SK-N-MC (cell line): ENCODE results near the gene SH3D19.
"Not testable (repeated sequence)": the region's sequence is repeated elsewhere in the genome, so short reads cannot be mapped to it uniquely, and the experiment has no call there.

Source experiments
- DNase-seq: peaks from one replicate; pipeline ENCODE4 v3.0.0-alpha.2; 2011; ENCODE audit warnings: low read depth, low spot score
- H3K27ac ChIP-seq: fragments of 200-600 bp; sonication (generic); 2 replicates; pipeline ENCODE4 v1.5.1; 2016; ENCODE audit warnings: mixed run types
- H3K36me3 ChIP-seq: fragments of 200-600 bp; sonication (generic); 2 replicates; pipeline ENCODE4 v1.6.1; 2017; ENCODE audit warnings: antibody characterized with exemption, low read length, mixed read lengths; ENCODE audit not compliant: insufficient read depth
- H3K4me3 ChIP-seq: fragments of 200-600 bp; sonication (generic); 2 replicates; pipeline ENCODE4 v1.5.1; 2016
- H3K9ac ChIP-seq: fragments of 200-600 bp; sonication (generic); 2 replicates; pipeline ENCODE4 v1.8.0; 2017; ENCODE audit warnings: mixed run types, mixed read lengths; ENCODE audit not compliant: insufficient read length
- H3K9me3 ChIP-seq: fragments of 200-600 bp; sonication (generic); 2 replicates; pipeline ENCODE4 v1.6.1; 2017; ENCODE audit warnings: low read depth, mild to moderate bottlenecking, antibody characterized with exemption, low read length, moderate library complexity, mixed read lengths
- EZH2 ChIP-seq: fragments of 200-600 bp; sonication (generic); IDR thresholded peaks from one replicate; pipeline ENCODE4 v1.6.1; 2017; ENCODE audit warnings: antibody characterized with exemption
- FOXP2 ChIP-seq: optimal IDR thresholded peaks from 2 replicates; pipeline ENCODE3; 2011; ENCODE audit warnings: mild to moderate bottlenecking, moderate library complexity; ENCODE audit not compliant: insufficient read depth; ENCODE audit errors: extremely low read length, control extremely low read depth
- POLR2AphosphoS5 ChIP-seq: IDR thresholded peaks from 2 replicates; pipeline ENCODE4 v1.6.1; 2012; ENCODE audit warnings: mild to moderate bottlenecking, low read depth, low read length, borderline replicate concordance

The SH3D19 gene

GRCh38 chr4:151251603-151252304, 73.7 kb downstream of the SH3D19 start:
- no peak for TF ChIP-seq FOXP2
- TF ChIP-seq EZH2: no peak
- TF ChIP-seq POLR2AphosphoS5: no peak
- no peak overlapping the region for H3K9ac ChIP-seq
- no peak for DNase-seq
- no peaks in the 10 kb centered on the region for H3K9me3 ChIP-seq
- H3K4me3 ChIP-seq: no peak overlapping the region
- no peaks in the 10 kb centered on the region for H3K36me3 ChIP-seq
- no peak overlapping the region for H3K27ac ChIP-seq

DNA sequence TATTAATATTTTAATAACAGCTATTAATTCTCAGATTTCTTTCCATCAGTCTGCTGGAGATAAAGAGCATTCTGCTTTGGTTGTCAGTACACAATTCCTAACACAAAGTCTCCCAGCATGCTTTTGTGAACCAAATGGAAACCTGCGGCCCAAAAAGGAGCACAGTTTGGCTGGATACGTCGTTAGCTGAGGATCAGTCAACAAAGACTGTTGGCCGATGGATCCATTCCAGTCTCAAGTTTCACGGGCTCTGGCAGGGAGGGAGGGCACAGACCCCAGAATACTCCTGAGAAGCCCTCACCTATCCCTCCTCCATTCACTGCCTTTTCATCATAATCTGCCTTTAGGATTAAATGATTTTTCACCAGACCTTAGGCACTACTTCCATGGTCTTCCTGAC, 74.7 kb downstream of the SH3D19 start:
- Histone ChIP-seq H3K4me3 (no peak overlapping the region), H3K36me3 (no peaks in the 10 kb centered on the region), H3K27ac (no peak overlapping the region), H3K9ac (no peak overlapping the region), H3K9me3 (no peaks in the 10 kb centered on the region)
- DNase-seq: no peak
- no peak for TF ChIP-seq EZH2
- TF ChIP-seq FOXP2: no peak
- no peak for TF ChIP-seq POLR2AphosphoS5

DNA sequence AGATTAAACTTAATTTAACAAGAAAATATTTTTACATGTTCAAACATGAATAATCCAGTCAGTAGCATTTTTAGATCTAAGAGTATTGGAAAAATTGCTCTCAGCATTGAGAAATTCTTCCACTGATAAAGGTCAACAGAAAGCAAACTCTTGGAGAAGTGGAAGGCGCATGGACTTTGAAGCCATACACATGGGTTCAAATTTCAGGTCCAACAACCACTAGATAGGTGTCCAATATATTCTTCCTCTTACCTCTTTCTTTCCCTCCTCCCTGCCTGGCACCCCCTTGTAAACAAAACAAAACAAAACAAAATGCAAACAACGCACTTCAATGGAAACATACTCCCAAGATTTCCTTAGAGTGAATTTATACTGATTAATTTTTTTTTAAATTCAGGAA, 76.9 kb downstream of the SH3D19 start:
- H3K9me3 ChIP-seq: no peaks in the 10 kb centered on the region
- no peak overlapping the region for H3K4me3 ChIP-seq
- no peak overlapping the region for H3K27ac ChIP-seq
- no peaks in the 10 kb centered on the region for H3K36me3 ChIP-seq
- TF ChIP-seq FOXP2: no peak
- TF ChIP-seq EZH2: no peak
- no peak for TF ChIP-seq POLR2AphosphoS5
- DNase-seq: no peak
- no peak overlapping the region for H3K9ac ChIP-seq

GRCh38 chr4:151247395-151247794, 78.0 kb downstream of the SH3D19 start:
- no peaks in the 10 kb centered on the region for H3K36me3 ChIP-seq
- no peak overlapping the region for H3K27ac ChIP-seq
- no peaks in the 10 kb centered on the region for H3K9me3 ChIP-seq
- no peak overlapping the region for H3K4me3 ChIP-seq
- H3K9ac ChIP-seq: no peak overlapping the region
- TF ChIP-seq POLR2AphosphoS5 (no peak), EZH2 (no peak), FOXP2 (no peak)
- no peak for DNase-seq

GRCh38 chr4:151246742-151247141, 78.7 kb downstream of the SH3D19 start:
- Histone ChIP-seq H3K36me3 (no peaks in the 10 kb centered on the region), H3K9ac (no peak overlapping the region), H3K27ac (no peak overlapping the region), H3K9me3 (no peaks in the 10 kb centered on the region), H3K4me3 (no peak overlapping the region)
- TF ChIP-seq POLR2AphosphoS5: no peak
- TF ChIP-seq EZH2: no peak
- TF ChIP-seq FOXP2: no peak
- no peak for DNase-seq

DNA sequence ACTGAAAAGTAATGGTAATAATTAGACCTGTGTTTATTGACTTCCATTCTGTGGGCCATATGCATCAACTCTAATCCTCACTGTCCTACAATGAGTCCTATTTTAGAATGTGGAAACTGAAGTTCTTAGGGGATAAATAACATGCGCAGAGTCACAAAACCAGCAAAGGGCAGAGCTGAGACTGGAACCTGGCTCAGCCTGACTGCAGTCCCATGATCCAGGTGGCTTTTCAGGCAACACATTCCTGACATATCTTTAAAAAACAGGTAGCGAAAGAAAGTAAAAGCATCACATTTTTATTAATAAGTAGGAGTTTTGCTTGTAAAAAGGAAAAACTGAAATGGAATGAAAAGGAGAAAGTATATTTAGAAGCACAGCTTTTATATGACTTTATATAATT, 83.1 kb downstream of the SH3D19 start:
- Histone ChIP-seq H3K9me3 (no peaks in the 10 kb centered on the region), H3K27ac (no peak overlapping the region), H3K36me3 (no peaks in the 10 kb centered on the region), H3K4me3 (no peak overlapping the region), H3K9ac (no peak overlapping the region)
- TF ChIP-seq EZH2 (no peak), POLR2AphosphoS5 (no peak), FOXP2 (no peak)
- no peak for DNase-seq

DNA sequence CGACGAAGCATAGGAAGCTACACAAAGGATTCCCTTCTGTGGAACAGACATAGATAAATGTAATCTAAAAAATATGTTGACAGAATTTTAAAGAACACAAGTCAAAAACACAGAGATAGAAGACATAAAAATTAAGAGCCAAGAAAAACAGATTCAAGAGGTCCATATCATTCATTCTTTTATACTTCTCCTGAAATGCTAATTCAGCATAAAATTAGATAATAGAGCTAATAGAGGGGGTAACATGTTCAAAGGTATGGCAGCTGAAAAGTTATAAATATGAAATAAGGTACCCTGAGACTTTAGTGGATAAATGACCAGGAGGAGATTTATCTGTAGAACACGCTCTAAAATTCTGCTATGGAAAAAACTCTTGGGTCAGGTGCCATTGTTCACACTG, 85.8 kb downstream of the SH3D19 start:
- DNase-seq: no peak
- Histone ChIP-seq H3K27ac (no peak overlapping the region), H3K4me3 (no peak overlapping the region), H3K36me3 (no peaks in the 10 kb centered on the region), H3K9me3 (no peaks in the 10 kb centered on the region), H3K9ac (no peak overlapping the region)
- no peak for TF ChIP-seq EZH2
- no peak for TF ChIP-seq FOXP2
- no peak for TF ChIP-seq POLR2AphosphoS5

DNA sequence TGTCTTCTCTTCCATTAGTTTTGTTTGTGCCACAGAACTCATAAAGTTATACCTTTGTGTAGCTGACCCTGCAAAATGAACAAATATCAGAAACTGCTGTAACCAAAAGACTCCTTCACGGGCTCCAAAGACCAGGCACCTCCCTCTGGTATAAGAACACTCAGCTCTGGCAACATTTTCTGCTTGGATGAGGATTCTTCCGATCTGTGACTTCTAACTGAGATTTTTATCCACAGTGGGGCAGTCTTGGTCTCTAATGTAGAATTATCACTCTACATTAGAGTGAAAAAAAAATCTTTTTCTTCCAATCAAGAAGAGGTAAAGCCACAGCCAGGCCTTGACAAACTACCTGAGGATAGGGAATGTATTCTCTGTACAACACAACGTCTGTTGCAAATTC, 86.9 kb downstream of the SH3D19 start:
- no peaks in the 10 kb centered on the region for H3K9me3 ChIP-seq
- TF ChIP-seq POLR2AphosphoS5: no peak
- no peak for TF ChIP-seq FOXP2
- TF ChIP-seq EZH2: no peak
- H3K9ac ChIP-seq: no peak overlapping the region
- H3K27ac ChIP-seq: no peak overlapping the region
- no peak for DNase-seq
- H3K4me3 ChIP-seq: no peak overlapping the region
- no peaks in the 10 kb centered on the region for H3K36me3 ChIP-seq

GRCh38 chr4:151236036-151236435, 89.4 kb downstream of the SH3D19 start:
- Histone ChIP-seq H3K9me3 (no peaks in the 10 kb centered on the region), H3K36me3 (no peaks in the 10 kb centered on the region), H3K4me3 (no peak overlapping the region), H3K27ac (no peak overlapping the region), H3K9ac (no peak overlapping the region)
- no peak for DNase-seq
- no peak for TF ChIP-seq FOXP2
- TF ChIP-seq EZH2: no peak
- TF ChIP-seq POLR2AphosphoS5: no peak

DNA sequence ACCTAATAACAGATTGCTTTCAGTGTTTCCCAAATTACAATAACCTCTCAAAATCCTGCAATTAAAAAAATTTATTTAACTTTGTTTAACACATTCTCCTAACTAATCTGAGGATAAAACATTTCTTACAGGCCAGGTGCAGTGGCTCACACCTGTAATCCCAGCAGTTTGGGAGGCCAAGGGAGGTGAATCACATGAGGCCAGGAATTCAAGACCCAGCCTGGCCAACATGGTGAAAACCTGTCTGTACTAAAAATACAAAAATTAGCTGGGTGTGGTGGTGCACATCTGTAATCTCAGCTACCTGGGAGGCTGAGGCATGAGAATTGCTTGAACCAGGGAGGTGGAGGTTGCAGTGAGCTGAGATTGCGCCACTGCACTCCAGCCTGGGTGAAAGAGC, 90.0 kb downstream of the SH3D19 start:
- H3K36me3 ChIP-seq, H3K4me3 ChIP-seq, H3K27ac ChIP-seq, H3K9me3 ChIP-seq, DNase-seq, H3K9ac ChIP-seq: not testable (repeated sequence)
